GM18867 (cell line): ENCODE results near the gene DAB2.

Source experiments
- ATAC-seq: cut with Tn5 transposase; IDR thresholded peaks from one replicate; pipeline ENCODE4 v1.9.1; 2021; ENCODE audit warnings: mild to moderate bottlenecking, moderate library complexity; ENCODE audit not compliant: unreplicated experiment

The DAB2 gene

DNA sequence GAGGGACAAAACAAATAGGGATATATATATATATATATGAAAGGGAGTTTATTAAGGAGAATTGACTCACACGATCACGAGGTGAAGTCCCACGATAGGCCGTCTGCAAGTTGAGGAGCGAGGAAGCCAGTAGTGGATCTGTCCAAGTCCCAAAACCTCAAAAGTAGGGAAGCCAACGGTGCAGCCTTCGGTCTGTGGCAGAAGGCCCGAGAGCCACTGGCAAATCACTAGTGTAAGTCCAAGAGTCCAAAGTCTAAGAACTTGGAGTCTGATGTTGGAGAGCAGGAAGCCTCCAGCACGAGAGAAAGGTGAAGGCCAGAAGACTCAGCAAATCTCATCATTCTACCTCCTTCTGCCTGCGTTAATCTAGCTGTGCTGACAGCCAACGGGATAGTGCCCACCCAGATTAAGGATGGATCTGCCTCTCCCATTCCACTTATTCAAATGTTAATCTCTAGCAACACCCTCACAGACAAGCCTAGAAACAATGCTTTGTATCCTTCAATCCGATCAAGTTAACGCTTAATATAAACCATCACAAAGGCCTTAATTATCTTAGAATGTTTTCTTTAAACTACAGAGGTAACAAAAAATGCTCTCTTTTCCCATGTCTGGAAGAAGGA is 23.8 kb upstream of the DAB2 start:
- ATAC-seq = no peak

- no peak for ATAC-seq
Measured at GRCh38 chr5:39447968-39448367, 23.2 kb upstream of the DAB2 start.

DNA sequence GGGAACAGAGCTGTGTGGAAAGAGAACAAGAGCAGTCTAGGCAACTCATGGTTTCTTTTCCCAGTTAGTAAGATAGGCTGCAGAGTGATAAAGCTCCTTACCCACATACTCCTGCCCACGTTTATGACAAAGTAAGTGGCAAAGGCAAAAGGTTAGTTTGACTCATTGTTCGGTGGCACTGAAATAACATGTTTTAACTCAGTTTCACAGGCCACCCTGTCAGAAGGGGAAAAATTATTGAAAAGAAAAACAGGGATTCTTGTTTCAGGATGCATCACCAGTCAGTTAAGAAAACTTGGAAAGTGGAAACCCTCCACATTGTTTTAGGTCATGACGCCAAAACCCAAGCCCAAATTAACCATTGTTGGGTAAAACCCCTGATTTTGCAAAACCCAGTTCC is 22.3 kb upstream of the DAB2 start:
- no peak for ATAC-seq

DNA sequence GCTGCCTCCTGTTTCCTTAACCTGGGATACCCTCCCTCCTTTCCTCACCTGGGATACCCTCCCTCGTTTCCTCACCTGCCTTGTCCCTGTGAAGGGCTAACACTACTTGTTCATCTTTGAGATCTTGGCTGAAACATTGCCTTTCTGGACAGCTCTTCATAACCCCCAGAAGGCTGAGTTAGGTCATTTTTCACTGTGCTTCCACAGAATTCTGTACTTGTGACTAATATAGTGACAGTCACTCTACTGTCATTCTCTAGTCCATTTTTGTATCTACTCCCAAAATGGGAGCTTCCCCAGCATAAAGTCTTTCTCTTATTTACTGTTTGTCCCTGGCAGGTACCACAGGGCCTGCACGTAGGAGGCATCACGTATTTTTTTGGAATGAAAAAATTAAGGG is 21.5 kb upstream of the DAB2 start:
- no peak for ATAC-seq

DNA sequence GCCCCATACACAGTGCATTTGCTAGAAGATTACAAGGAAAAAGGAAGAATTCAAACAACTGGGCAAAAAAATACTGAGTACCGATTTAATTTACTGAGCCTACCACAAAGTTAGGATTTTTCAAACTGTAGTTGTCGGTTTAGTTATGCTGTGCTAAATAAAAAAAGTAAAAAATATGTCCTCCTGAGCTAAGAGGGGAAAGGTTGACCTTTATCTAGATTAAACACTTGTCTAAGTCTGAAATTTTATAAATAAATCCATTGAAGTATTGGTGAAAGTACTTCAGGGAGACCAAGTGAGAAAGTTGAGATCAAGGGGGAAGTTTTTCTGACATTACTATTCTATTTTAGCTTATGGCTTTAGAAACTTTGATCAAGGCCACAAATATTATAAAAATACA is 19.1 kb upstream of the DAB2 start:
- ATAC-seq = no peak

GRCh38 chr5:39442991-39443390 is 18.2 kb upstream of the DAB2 start:
- ATAC-seq = no peak

- ATAC-seq = no peak
Measured at GRCh38 chr5:39441838-39442237, 17.1 kb upstream of the DAB2 start.

GRCh38 chr5:39440958-39441624 is 16.3 kb upstream of the DAB2 start:
- ATAC-seq = no peak

DNA sequence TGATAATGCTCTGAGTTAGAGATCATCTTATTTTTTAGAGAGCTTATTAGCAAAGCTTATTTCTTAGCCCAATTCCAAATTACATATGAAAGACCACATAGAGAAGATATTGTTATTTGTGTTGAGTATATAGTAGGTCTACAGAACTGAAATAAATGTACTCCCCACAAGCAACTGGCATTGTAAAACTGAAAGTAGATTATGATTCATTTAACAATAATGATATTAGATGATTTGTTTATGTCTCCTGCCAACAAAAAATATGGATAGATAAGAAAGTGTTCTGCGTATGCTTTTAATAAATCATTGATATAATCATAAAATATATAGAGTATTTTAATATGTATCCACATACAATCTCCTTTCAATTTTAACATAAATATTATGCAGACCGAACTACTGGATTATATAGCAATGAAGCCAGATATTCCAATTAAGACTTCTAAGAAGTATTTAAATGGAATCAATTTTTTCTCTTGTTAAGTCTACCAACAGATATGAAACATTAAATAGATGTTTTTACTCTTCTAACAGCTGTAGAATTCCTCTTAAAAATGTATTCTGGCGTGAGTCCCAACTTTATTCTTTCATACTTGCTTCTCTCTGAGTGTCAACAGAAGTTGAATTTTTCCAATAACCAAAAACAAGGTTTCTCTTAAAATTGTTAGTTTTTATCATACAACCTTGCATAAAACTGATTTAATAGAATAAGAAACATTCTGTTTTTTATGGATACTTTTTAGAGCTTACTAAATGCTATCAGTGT is 15.6 kb upstream of the DAB2 start:
- no peak for ATAC-seq

DNA sequence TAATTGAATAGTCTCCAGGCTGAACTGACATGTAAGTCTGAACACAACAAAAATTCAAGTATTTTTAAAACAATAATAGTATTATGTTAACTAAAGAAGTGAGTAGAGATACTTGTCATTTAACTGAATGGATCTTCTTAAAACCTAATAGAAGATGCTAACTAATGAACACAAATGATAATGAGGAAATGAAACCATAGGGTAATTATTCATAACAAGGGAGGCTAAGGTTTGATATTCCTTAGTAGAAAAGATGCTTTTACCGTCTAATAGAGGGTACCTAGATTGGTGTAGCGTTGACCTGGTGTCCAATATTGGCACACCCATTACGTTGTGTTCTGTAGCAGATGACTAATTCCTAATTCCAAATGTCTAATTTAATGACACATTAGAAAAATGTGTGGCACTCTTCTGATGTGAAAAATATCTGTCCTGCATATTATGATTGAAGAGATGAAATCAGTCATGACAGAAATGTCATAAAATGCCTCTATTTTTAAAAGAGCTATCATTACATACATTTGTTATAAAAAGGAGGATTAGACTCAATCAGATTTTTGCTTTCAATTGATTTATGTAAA is 14.9 kb upstream of the DAB2 start:
- no peak for ATAC-seq

DNA sequence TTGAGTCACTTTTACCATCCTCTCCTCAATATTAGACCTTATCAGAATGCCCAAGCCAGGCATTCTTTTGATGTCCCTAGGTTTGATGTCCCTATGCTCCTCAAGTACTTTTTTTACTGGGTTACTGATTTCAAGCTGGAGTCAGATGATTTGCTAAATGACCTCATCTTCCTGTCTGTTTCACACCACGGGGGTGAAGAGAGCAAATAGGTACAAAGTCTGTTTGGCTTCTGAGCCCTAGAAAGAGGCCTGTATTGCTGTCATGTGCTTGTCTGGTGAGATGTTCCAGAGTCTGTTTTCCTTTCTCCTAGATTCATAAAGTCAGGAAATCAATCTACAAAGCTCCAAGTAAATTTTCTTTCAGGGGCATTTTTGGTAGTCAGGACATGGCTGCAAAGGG is 12.7 kb upstream of the DAB2 start:
- peak; percentile 52 for ATAC-seq

- ATAC-seq = no peak
Measured at GRCh38 chr5:39433848-39434247, 9.1 kb upstream of the DAB2 start.

GRCh38 chr5:39432696-39433530 is 8.1 kb upstream of the DAB2 start:
- ATAC-seq = no peak

DNA sequence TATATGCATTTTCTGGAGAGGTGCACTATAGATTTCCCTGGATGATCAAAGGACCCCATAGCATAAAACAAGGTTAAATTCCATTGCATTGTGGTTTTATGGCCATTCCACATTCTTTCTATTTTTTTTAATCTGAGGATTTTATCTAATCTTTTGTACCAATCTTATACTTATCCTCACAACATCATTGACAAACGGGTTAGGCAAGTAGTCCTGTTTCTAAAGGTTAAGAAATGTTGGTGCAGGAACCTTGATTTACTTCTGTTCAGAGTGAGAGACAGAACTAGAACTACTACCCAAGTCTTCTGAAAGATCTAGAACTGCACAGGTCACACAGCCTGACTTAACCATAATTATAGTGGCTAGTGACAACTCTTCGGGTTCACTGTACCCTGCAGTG is 5.7 kb upstream of the DAB2 start:
- ATAC-seq = no peak

DNA sequence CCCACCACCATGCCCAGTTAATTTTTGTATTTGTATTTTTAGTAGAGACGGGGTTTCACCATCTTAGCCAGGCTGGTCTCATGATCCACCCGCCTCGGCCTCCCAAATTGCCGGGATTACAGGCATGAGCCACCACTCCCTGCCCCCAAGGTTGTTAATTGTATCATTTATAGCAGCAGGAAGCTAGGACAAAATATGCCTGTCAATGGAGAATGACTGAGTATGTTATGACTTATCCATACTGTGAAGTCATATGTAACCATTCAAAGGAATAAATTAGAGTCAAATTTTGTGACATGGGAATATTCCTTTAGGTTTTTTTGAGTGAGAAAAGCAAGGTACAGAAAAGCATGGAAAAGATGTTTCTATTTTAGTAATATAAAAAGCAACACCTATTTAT is 3.9 kb upstream of the DAB2 start:
- ATAC-seq = no peak

DNA sequence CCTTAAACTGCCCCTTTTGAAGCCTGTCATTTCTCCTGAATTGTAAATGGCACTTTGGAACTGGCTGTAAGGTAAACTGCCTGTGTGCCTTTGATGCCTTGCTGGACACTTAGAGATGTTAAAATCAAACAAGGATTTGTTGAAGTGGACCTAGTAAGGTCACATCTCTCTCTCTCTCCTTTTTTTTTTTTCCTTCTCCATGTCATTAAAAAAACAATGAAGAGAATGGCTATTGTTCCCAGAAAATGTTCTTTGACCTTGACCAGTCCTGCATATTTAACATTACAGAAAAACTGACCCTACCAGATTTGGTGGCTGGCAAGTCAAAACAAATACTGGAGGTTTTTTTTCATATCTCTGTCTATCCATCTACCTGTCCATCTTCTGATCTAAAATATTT is 2.9 kb upstream of the DAB2 start:
- ATAC-seq = no peak

GRCh38 chr5:39427229-39427628 is 2.4 kb upstream of the DAB2 start:
- no peak for ATAC-seq

- ATAC-seq = no peak
Measured at GRCh38 chr5:39426746-39427105, 1.9 kb upstream of the DAB2 start.

DNA sequence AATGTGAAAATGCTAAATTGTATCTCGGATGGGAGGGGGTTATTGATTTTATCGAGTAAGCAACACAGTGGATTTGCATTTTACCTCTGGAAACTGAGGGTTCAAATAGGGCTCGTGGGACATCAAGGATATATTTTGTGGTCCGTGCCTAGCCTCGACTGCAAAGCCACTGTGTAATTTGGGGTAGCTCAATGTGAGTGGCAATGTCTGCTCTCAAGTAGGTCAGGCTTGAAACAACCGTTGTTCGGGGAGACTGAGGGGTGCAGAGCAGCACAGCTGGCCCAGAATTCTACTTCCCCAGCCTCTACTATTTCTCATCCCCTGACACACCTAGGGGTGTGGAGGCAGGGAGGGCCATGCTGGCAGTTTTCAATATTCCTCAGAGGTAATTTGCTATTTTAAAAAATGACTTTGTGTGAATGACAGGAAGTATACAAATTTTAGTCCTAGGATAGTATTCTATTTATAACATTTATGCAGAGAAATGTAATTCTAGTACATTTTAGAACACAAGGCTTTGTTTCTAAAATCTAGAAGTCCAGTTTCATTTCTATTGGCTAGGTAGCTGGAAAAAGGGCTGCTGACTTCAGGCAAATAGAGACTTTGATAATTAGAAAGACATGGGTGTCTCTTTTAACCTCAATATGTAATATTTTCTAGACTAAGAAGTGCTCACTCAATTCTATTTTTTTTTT is 1.4 kb upstream of the DAB2 start:
- ATAC-seq = no peak

GRCh38 chr5:39423331-39423751 is 1.4 kb downstream of the DAB2 start:
- no peak for ATAC-seq
